Gastroesophageal sphincter (tissue), 4 donors: ENCODE data around the gene EPSTI1. TPM values are rescaled to one million over a fixed set of nuclear protein-coding genes. Genes with fewer than 3 reads are reported as not detected.

Source experiments
- ATAC-seq: fragments of 150-250 bp; one replicate; pipeline ENCODE4 v1.9.1; 2016; ENCODE audit warnings: mild to moderate bottlenecking, moderate library complexity
- H3K27ac ChIP-seq, 4 donors: fragments of 200-600 bp; sonication (generic) in 3 of 4; 1 replicate in 3 of 4; 2 replicates in 1 of 4; pipeline ENCODE4 v1.5.1; 2016 to 2019
- H3K27me3 ChIP-seq: fragments of 200-600 bp; sonication (generic); one replicate; pipeline ENCODE4 v1.5.1; 2019
- H3K36me3 ChIP-seq, 2 donors: fragments of 200-600 bp; sonication (generic); one replicate each; pipeline ENCODE4 v1.5.1; 2019; ENCODE audit warnings: control low read depth in 1 of 2
- H3K4me1 ChIP-seq, 3 donors: fragments of 200-600 bp; sonication (generic); 1 replicate in 2 of 3; 2 replicates in 1 of 3; pipeline ENCODE4 v1.5.1; 2016 to 2019; ENCODE audit warnings: control low read depth in 2 of 3
- H3K4me3 ChIP-seq, 2 donors: fragments of 200-600 bp; sonication (generic); one replicate each; pipeline ENCODE4 v1.5.1; 2019; ENCODE audit warnings: mild to moderate bottlenecking in 1 of 2, moderate library complexity in 1 of 2
- H3K9me3 ChIP-seq, 3 donors: fragments of 200-600 bp; sonication (generic); one replicate each; pipeline ENCODE4 v1.5.1; 2017 to 2019; ENCODE audit warnings: control low read depth in 2 of 3
- CTCF ChIP-seq, 4 experiments: fragments of 200-600 bp in 2 of 4; fragments of 450-650 bp in 2 of 4; sonication (generic) in 1 of 4; IDR thresholded peaks; one replicate each; pipeline ENCODE4 v1.5.1; 2017 to 2019; ENCODE audit warnings: antibody characterized with exemption in 4 of 4, mild to moderate bottlenecking in 2 of 4, moderate library complexity in 2 of 4
- EP300 ChIP-seq: sonication (generic); formaldehyde crosslinking; IDR thresholded peaks from one replicate; pipeline ENCODE4 v1.6.1; 2017; ENCODE audit warnings: antibody characterized with exemption, mild to moderate bottlenecking
- POLR2A ChIP-seq, 2 donors: fragments of 450-650 bp; IDR thresholded peaks; one replicate each; pipeline ENCODE4 v1.6.1; 2017; ENCODE audit warnings: antibody characterized with exemption in 2 of 2, mild to moderate bottlenecking in 2 of 2, moderate library complexity in 1 of 2
- POLR2AphosphoS5 ChIP-seq: sonication (generic); formaldehyde crosslinking; IDR thresholded peaks from one replicate; pipeline ENCODE4 v1.6.1; 2017; ENCODE audit warnings: antibody characterized with exemption
- WGBS, 2 donors: methylation state at CpG; one replicate each; pipeline ENCODE4 v1.1.5; 2018; ENCODE audit warnings: low coverage in 1 of 2; 5-methylcytosine and 5-hydroxymethylcytosine counted together
- total RNA-seq, 4 donors: library from RNA; depleted of rRNA; stranded (reverse); fragments of >200 nt; gene quantifications; one replicate each; pipeline ENCODE4 v1.1.0, GENCODE V29; 2016

The EPSTI1 gene
- total RNA-seq, 4 donors from 2014 or later: 6.1 to 13.3 (median 7.8) TPM

GRCh38 chr13:42859760-42860159 is 132.3 kb downstream of the EPSTI1 start:
- TF ChIP-seq POLR2AphosphoS5: no peak
- TF ChIP-seq EP300: no peak
- TF ChIP-seq POLR2A (IDR thresholded peaks at IDR 0.05): no peak
- no peak for TF ChIP-seq CTCF (IDR thresholded peaks at IDR 0.05)
- no peaks in the 10 kb centered on the region for H3K4me1 ChIP-seq
- H3K4me3 ChIP-seq: no peak overlapping the region
- no peaks in the 10 kb centered on the region for H3K36me3 ChIP-seq
- H3K27ac ChIP-seq: no peak overlapping the region
- H3K27me3 ChIP-seq: no peaks in the 10 kb centered on the region
- no peak for ATAC-seq
- 49 to 67% methylated on average over 2 of the region's 2 CpGs for WGBS, 2 donors
- no peaks in the 10 kb centered on the region for H3K9me3 ChIP-seq

DNA sequence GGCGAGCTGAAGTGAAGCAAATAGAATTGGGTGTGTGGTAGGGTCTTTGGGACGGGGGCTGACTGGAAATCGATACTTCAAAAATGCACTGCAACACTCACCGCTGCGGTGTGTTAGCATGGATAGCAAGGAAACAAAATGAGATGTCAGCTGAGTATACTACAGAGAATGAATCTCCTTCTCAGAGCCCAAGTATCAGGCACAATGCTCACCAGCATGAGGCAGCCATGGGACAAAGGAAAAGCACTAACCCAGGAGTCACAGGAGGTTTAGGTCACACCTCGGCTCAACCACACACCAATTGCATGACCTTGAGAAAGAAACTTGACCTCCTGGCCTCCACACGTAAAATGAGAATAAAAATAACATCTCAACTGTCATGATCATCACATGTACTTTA is 136.6 kb downstream of the EPSTI1 start:
- no peak overlapping the region for H3K27ac ChIP-seq
- no peaks in the 10 kb centered on the region for H3K4me1 ChIP-seq
- H3K9me3 ChIP-seq: no peaks in the 10 kb centered on the region
- no peak for ATAC-seq
- no peaks in the 10 kb centered on the region for H3K36me3 ChIP-seq
- no peaks in the 10 kb centered on the region for H3K27me3 ChIP-seq
- no peak overlapping the region for H3K4me3 ChIP-seq
- no peak for TF ChIP-seq POLR2AphosphoS5
- TF ChIP-seq POLR2A (IDR thresholded peaks at IDR 0.05): no peak
- no peak for TF ChIP-seq EP300
- no peak for TF ChIP-seq CTCF (IDR thresholded peaks at IDR 0.05)
- 71 to 73% methylated on average over 6 to 7 of the region's 7 CpGs for WGBS, 2 donors

GRCh38 chr13:42852136-42852535 is 139.9 kb downstream of the EPSTI1 start:
- H3K27ac ChIP-seq: no peak overlapping the region
- H3K4me1 ChIP-seq: no peaks in the 10 kb centered on the region
- H3K36me3 ChIP-seq: no peaks in the 10 kb centered on the region
- H3K9me3 ChIP-seq: no peaks in the 10 kb centered on the region
- ATAC-seq: no peak
- no peak overlapping the region for H3K4me3 ChIP-seq
- TF ChIP-seq POLR2AphosphoS5 (no peak), CTCF (IDR thresholded peaks at IDR 0.05) (no peak), EP300 (no peak), POLR2A (IDR thresholded peaks at IDR 0.05) (no peak)
- H3K27me3 ChIP-seq: no peaks in the 10 kb centered on the region
- WGBS, 2 donors: 88 to 90% methylated on average over 3 of the region's 3 CpGs

DNA sequence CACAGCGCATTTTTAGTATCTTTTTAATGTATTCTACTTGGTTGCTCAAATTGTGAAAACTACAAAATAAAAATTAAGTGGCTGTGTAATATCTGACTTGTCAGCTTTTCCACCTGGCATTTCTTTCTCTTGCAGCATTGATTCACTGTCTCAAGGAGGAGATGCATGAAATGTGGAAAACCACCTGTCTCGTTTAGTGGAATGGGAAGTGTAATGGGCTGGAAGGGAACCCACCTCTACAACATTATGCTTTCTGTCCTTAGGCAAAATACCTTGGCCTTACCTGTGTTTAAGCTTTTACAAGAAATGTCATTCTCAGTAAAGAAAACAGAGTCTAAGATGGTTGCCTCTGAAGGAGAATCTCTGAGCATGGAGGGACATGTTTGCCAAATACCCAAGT is 142.8 kb downstream of the EPSTI1 start:
- H3K4me3 ChIP-seq: no peak overlapping the region
- H3K36me3 ChIP-seq: no peaks in the 10 kb centered on the region
- no peak overlapping the region for H3K27ac ChIP-seq
- H3K27me3 ChIP-seq: no peaks in the 10 kb centered on the region
- 80 to 88% methylated on average over 2 of the region's 2 CpGs for WGBS, 2 donors
- H3K4me1 ChIP-seq: no peaks in the 10 kb centered on the region
- ATAC-seq: no peak
- no peak for TF ChIP-seq POLR2AphosphoS5
- no peak for TF ChIP-seq CTCF (IDR thresholded peaks at IDR 0.05)
- TF ChIP-seq EP300: no peak
- no peak for TF ChIP-seq POLR2A (IDR thresholded peaks at IDR 0.05)
- H3K9me3 ChIP-seq: no peaks in the 10 kb centered on the region

- 37 to 55% methylated on average over 2 to 3 of the region's 3 CpGs for WGBS, 2 donors
- no peaks in the 10 kb centered on the region for H3K36me3 ChIP-seq
- no peak for TF ChIP-seq POLR2A (IDR thresholded peaks at IDR 0.05)
- TF ChIP-seq EP300: no peak
- TF ChIP-seq POLR2AphosphoS5: no peak
- no peak for TF ChIP-seq CTCF (IDR thresholded peaks at IDR 0.05)
- H3K27ac ChIP-seq: no peak overlapping the region
- no peaks in the 10 kb centered on the region for H3K9me3 ChIP-seq
- ATAC-seq: no peak
- H3K4me1 ChIP-seq: no peaks in the 10 kb centered on the region
- no peaks in the 10 kb centered on the region for H3K27me3 ChIP-seq
- H3K4me3 ChIP-seq: no peak overlapping the region
Measured at GRCh38 chr13:42847891-42848663, 144.0 kb downstream of the EPSTI1 start.
